Effector CD8-positive, alpha-beta T cell (primary cell): Measurements from ENCODE around the gene GPNMB.

Experiments
- DNase-seq: peaks from one replicate; lab custom pipeline; 2025; lab: John Stamatoyannopoulos, UW

Gene GPNMB

GRCh38 chr7:23272275-23272674 lies 25.7 kb downstream of the GPNMB start:
- DNase-seq, result no peak

GRCh38 chr7:23273141-23273599 lies 26.6 kb downstream of the GPNMB start:
- peak; percentile 73 for DNase-seq

DNA sequence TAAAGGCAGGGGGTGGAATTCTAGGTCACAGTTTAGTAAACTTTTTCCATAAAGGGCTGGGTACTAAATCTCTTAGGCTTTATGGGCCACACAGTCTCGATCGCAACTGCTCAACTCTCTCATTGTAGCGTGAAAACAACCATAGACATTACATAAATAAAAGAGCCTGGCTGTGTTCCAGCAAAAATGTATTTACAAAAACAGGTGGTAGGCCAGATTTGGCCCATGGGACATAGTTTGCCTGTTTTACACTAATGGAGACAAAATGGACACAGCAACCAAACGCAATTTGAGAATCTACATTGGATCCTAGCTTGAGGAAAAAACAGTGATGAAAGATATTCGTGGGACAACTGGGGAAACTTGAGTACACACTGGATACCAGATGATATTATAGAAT lies 29.3 kb downstream of the GPNMB start:
- DNase-seq, result no peak

GRCh38 chr7:23276376-23276775 lies 29.8 kb downstream of the GPNMB start:
- no peak for DNase-seq

- no peak for DNase-seq
Measured at GRCh38 chr7:23276947-23277346, 30.4 kb downstream of the GPNMB start.

- DNase-seq, result no peak
Measured at GRCh38 chr7:23277359-23277989, 30.9 kb downstream of the GPNMB start.

DNA sequence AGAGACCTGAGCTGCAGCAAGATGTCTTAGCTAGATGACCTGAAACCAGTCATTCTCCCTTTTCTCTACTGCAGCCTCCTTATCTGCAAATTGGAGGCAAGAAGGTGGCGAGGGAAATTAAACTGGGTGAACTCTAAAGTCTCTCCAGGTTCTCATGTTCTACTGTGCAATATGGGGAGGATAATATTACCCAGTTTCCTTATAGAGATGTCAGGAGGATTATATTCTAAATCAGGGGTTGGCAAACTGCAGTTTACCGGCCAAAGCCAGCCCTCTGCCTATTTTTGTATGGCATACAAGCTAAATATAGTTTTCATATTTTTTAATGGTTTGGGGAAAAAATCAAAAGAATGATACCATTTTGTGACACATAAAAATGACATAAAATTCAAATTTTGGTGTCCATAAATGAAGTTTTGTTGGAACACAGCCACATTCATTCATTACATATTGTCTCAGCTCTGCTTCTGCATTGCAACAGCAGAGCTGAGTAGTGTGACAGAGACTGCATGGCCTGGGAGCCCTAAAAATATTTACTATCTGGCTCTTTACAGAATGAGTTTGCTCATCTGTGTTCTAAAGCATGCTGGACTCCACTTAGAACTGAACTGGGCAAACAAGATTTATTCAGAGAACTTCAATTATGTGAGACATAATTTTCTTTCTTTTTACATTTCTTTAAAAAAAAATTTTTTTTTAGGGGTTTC lies 33.4 kb downstream of the GPNMB start:
- no peak for DNase-seq

DNA sequence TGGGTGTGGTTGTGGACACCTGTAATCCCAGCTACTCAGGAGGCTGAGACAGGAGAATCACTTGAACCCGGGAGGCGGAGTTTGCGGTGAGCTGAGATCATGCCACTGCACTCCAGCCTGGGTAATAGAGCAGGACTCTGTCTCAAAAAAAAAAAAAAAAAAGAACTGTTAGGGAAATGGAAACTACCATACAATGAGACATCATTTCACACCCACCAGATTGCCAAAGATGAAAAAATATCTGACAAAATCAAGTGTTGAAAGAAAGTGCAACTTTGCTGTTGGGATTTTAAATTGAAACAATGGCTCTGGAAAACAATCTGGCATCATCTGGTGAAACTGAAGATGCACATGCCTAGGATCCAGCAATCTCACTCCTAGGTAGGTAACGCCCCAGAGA lies 36.5 kb downstream of the GPNMB start:
- no peak for DNase-seq

DNA sequence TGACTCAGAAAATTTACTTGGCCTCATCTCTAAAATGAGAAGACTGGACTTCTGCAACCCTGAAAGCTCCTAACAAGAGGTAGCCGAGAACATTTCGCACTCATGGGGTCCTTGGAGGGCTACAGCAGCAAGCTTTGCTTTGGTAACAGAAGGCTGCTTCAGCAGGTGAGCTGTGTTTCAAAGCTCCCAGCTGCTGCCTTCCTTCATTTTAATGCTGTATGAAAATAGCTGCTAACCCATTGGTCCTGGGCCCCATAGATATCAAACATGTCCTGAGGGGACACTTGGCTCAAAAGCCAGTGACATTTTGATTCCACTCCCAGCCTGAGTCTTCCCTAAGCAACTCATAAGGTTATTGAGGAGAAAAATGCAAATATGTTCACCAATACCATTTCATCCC lies 38.3 kb downstream of the GPNMB start:
- DNase-seq, result no peak

GRCh38 chr7:23285657-23286646 lies 39.4 kb downstream of the GPNMB start:
- DNase-seq, result no peak

GRCh38 chr7:23287612-23288011 lies 41.0 kb downstream of the GPNMB start:
- DNase-seq, result no peak

GRCh38 chr7:23290993-23291392 lies 44.4 kb downstream of the GPNMB start:
- DNase-seq, result no peak

DNA sequence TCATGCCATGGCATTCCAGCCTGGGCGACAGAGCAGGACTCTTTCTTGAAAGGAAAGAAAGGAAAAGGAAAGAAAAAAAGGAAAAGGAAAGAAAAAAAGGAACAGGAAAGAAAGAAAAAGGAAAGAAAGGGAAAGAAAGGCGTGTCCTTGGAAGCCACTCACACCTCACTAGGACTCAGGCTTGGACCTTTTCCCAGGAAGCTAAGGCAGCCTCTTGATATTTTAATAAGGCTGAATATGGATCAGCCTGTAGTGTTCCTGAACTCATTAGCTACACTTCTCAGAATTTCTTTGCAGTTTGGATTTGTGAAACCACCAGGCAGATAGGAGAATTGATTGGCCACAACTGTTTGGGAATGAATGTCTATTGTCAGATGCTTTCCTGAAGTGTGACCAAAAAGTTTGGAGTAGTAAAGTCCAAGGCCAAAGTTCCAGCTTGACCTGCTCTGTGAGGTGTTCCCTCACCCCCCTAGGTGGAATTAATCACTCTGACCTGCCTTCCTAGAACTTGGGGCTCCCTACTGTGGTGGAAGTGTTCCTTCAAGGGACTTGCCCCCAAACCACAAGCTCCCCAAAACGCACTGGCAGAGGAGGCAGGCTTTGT lies 45.5 kb downstream of the GPNMB start:
- no peak for DNase-seq

GRCh38 chr7:23292623-23293022 lies 46.0 kb downstream of the GPNMB start:
- DNase-seq, result no peak

- no peak for DNase-seq
Measured at GRCh38 chr7:23293500-23294073, 47.0 kb downstream of the GPNMB start.

DNA sequence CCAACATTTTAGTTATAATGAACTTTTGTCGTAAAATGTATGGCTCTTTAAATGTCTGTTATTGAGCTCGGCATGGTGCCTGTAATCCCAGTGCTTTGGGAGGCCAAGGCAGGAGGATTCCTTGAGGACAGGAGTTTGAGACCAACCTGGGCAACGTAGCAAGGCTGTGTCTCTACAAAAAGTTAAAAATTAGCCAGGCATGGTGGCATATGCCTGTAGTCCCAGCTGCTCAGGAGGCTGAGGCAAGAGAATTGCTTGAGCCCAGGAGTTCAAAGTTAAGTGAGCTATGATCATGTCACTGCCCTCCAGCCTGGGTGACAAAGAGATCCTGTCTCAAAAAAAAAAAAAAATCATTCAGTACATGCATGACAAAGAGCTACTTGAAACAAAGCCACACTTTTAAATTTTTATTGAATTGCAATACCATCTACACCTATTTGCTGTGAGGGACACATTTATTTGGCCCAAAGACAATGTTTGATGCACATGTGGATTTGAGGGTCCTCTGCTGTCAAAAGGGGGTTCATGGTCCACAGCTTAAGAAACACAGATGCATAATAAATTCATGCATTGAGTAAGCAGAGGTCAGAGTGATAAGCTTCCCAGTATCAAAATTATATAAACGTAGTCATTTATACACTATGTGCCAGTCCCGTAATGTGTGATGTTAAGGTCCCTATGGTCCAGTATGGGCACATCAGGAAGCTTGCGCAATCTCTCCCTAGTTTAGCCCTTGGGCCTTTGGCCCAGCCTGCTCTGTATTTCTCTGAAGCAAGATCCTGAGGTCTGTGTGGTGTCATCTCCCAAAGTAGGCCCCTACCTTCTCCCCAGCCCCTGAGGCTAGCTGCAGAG lies 48.2 kb downstream of the GPNMB start:
- no peak for DNase-seq

- DNase-seq, result no peak
Measured at GRCh38 chr7:23295401-23295697, 48.8 kb downstream of the GPNMB start.

- DNase-seq, result no peak
Measured at GRCh38 chr7:23298141-23298881, 51.7 kb downstream of the GPNMB start.

DNA sequence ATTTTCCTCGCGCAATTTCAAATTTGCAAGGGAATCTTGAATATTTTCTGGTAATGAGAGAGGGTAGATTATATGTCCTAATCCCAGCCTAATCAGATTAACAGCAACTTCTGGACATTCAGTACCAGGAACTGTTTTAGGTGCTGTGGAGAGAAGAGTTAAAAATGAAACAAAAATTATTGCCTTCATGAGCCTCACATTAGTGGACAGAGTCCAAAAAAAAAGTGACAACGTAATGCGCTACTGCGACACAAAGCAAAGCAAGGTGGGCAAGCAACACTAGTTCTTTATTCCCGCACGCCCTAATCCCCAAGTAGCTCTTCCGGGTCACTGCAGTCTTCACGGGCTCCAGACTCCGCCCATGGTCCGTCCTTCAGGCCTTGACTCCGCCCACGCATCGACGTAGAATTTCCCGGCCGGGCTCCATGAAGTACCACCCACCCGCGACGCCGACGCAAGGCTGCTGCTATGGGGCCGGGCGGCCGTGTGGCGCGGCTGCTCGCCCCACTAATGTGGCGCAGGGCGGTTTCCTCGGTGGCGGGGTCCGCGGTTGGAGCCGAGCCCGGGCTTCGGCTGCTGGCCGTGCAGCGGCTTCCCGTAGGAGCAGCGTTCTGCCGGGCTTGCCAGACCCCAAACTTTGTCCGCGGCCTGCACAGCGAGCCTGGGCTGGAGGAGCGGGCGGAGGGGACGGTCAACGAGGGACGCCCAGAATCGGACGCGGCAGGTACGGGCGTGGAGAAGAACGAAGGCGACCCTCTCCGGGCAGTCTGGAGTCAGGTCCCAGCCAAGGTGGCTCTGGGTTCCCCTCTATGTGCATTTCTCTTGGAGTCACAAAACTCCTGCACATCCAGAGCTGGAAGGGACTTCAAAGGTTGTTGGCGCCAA lies 52.6 kb downstream of the GPNMB start, which contains the start of gene MALSU1:
TSS of gene MALSU1 (plus strand) at position 455 of the 885 bp plus-strand sequence. CDS start at position 469, 14 bp downstream.
- DNase-seq, result peak; percentile 89
